K562 (cell line): ENCODE measurements around the gene DEF6. TPM values are rescaled to one million over a fixed set of nuclear protein-coding genes. Genes with fewer than 3 reads are reported as not detected.

Source experiments
- ATAC-seq: fragments of 200-7000 bp; cut with Tn5 transposase; 3 replicates; pipeline ENCODE4 v1.9.1; 2020; ENCODE audit warnings: moderate library complexity
- BruUV-seq: library from RNA; stranded (reverse); fragments of 400-500 nt; replicated peaks from 2 replicates; lab custom pipeline; 2021; lab: Mats Ljungman, UMichigan
- CTCF ChIA-PET: fragments of 300-600 bp; formaldehyde crosslinking; extraction: SDS; loops from one replicate; lab custom pipeline; 2021; ENCODE audit warnings: low intra/inter-chr PET ratio; lab: Yijun Ruan, JAX
- POLR2A ChIA-PET: fragments of 300-600, 350-650 bp; sonication (Branson Sonifier 250); formaldehyde crosslinking; extraction: SDS; loops from one replicate; lab custom pipeline; 2021; ENCODE audit warnings: antibody characterized with exemption, inconsistent platforms; lab: Yijun Ruan, JAX
- DNase-seq, 4 experiments: peaks; one replicate each; pipeline versions ENCODE4 v3.0.0 to v3.0.0-alpha.2; 2011 to 2018; ENCODE audit warnings: low spot score in 3 of 4, mixed read lengths in 3 of 4; ENCODE audit errors: extremely low read depth in 1 of 4
- FAIRE-seq: peaks from 2 replicates; lab custom pipeline; 2011; peaks lifted over from hg19 to GRCh38; lab: Jason Lieb, UNC
- H2AFZ ChIP-seq: 2 replicates; pipeline ENCODE4 v1.6.0; 2011; ENCODE audit warnings: low read depth, low read length, control low read depth, inconsistent platforms
- H3K27ac ChIP-seq: fragments of 200-600 bp; 3 replicates; pipeline ENCODE4 v1.8.0; 2011; ENCODE audit warnings: low read depth, mild to moderate bottlenecking, control low read depth, inconsistent platforms, low read length, moderate library complexity, mixed read lengths; ENCODE audit errors: extremely low read depth
- H3K27me3 ChIP-seq, 2 experiments: fragments of 300-600 bp in 1 of 2; 2 replicates in 1 of 2; 3 replicates in 1 of 2; pipeline versions ENCODE4 v1.6.0 to v1.8.0; 2011; ENCODE audit warnings: inconsistent platforms in 2 of 2, low read length in 2 of 2, mild to moderate bottlenecking in 1 of 2, mixed read lengths in 1 of 2, moderate library complexity in 1 of 2; ENCODE audit not compliant: control insufficient read depth in 2 of 2, insufficient read depth in 2 of 2
- H3K36me3 ChIP-seq: fragments of 300-600 bp; 3 replicates; pipeline ENCODE4 v1.8.0; 2011; ENCODE audit warnings: mild to moderate bottlenecking, low read length, inconsistent platforms; ENCODE audit not compliant: control insufficient read depth, insufficient read depth
- H3K4me1 ChIP-seq, 2 experiments: fragments of 200-600 bp in 1 of 2; replicated peaks in 1 of 2; 2 replicates in 1 of 2; 3 replicates in 1 of 2; pipeline versions ENCODE4 v1.5.1 to v1.8.0; 2011; ENCODE audit warnings: inconsistent platforms in 2 of 2, low read length in 2 of 2, mild to moderate bottlenecking in 1 of 2, mixed read lengths in 1 of 2, moderate library complexity in 1 of 2; ENCODE audit not compliant: control insufficient read depth in 2 of 2, insufficient read depth in 2 of 2
- H3K4me2 ChIP-seq: 2 replicates; pipeline ENCODE4 v1.6.1; 2011; ENCODE audit warnings: low read length, control low read depth, inconsistent platforms, mixed read lengths; ENCODE audit not compliant: insufficient read depth
- H3K4me3 ChIP-seq: fragments of 200-600 bp; sonication (generic), shearing (Covaris generic); 2 replicates; pipeline ENCODE4 v1.5.1; 2016; ENCODE audit warnings: control low read depth, inconsistent platforms
- H3K79me2 ChIP-seq: fragments of 200-600 bp; 3 replicates; pipeline ENCODE4 v1.8.0; 2011; ENCODE audit warnings: low read length, inconsistent platforms; ENCODE audit not compliant: control insufficient read depth, insufficient read depth
- H3K9ac ChIP-seq, 2 experiments: 2 replicates each; pipeline versions ENCODE4 v1.6.0 to v1.6.1; 2011; ENCODE audit warnings: low read depth in 2 of 2, low read length in 2 of 2, control low read depth in 1 of 2, inconsistent platforms in 1 of 2, mild to moderate bottlenecking in 1 of 2, mixed read lengths in 1 of 2; ENCODE audit not compliant: insufficient read depth in 1 of 2
- H3K9me1 ChIP-seq: one replicate; pipeline ENCODE4 v1.6.0; 2011; ENCODE audit warnings: inconsistent platforms, mild to moderate bottlenecking, low read length, moderate library complexity; ENCODE audit not compliant: control insufficient read depth, insufficient read depth
- H3K9me3 ChIP-seq: replicated peaks from 2 replicates; pipeline ENCODE4 v1.5.1; 2011; ENCODE audit warnings: low read depth, low read length, inconsistent platforms; ENCODE audit not compliant: control insufficient read depth, insufficient read depth
- H4K20me1 ChIP-seq: replicated peaks from 2 replicates; pipeline ENCODE4 v1.6.1; 2011; ENCODE audit warnings: low read length, inconsistent platforms, mixed read lengths; ENCODE audit not compliant: control insufficient read depth, insufficient read depth
- GABPA ChIP-seq: fragments of 200-800 bp; sonication (Bioruptor generic); conservative IDR thresholded peaks from 2 replicates; pipeline ENCODE4 v1.6.1; 2016; ENCODE audit warnings: low read depth, missing genetic modification characterization, missing compliant biosample characterization
- HCFC1 ChIP-seq: IDR thresholded peaks from 2 replicates; pipeline ENCODE4 v1.6.1; 2012; ENCODE audit warnings: low read depth, low read length, improper control_type of control experiment
- LARP7 ChIP-seq: fragments of 450-650 bp; IDR thresholded peaks from 2 replicates; pipeline ENCODE4 v1.6.1; 2016
- NCOA2 ChIP-seq, 2 experiments: fragments of 450-650 bp; IDR thresholded peaks; 2 replicates each; pipeline ENCODE4 v1.6.1; 2018; ENCODE audit warnings: mild to moderate bottlenecking in 2 of 2, moderate library complexity in 1 of 2; ENCODE audit not compliant: partially characterized antibody in 2 of 2
- RBM39 ChIP-seq: fragments of 200-400 bp; formaldehyde crosslinking; optimal IDR thresholded peaks from 2 replicates; pipeline ENCODE3; 2018; ENCODE audit warnings: low read depth, low read length
- SPI1 ChIP-seq: IDR thresholded peaks from 2 replicates; pipeline ENCODE4 v1.6.1; 2011; ENCODE audit warnings: low read depth, low read length, control low read depth, borderline replicate concordance
- STAT6 ChIP-seq: sonication (generic); formaldehyde crosslinking; IDR thresholded peaks from 2 replicates; pipeline ENCODE4 v1.8.1; 2023; ENCODE audit warnings: mild to moderate bottlenecking, missing genetic modification reagents
- ZNF133 ChIP-seq: fragments of 250-450 bp; sonication (Bioruptor Pico); IDR thresholded peaks from 2 replicates; pipeline ENCODE4 v1.4.0; 2020; ENCODE audit warnings: mild to moderate bottlenecking
- WGBS: fragments of 100-300 bp; shearing (Covaris generic); methylation state at CpG from one replicate; pipeline ENCODE4 v1.1.6; 2016; ENCODE audit warnings: low coverage, mixed read lengths; ENCODE audit not compliant: insufficient coverage; ENCODE audit errors: missing lambda C conversion rate; 5-methylcytosine and 5-hydroxymethylcytosine counted together
- in situ Hi-C: fragments of 300-500 bp; cut with MboI; formaldehyde crosslinking; loops from 4 replicates; pipeline ENCODE4 v1.15.0; 2018; ENCODE audit warnings: inconsistent platforms, mixed read lengths
- intact Hi-C: fragments of 100-400 bp; cut with micrococcal nuclease; formaldehyde crosslinking; loops from 2 replicates; pipeline ENCODE4 v1.14.2; 2022
- polyA plus RNA-seq, 8 experiments: library from polyadenylated mRNA; depleted of rRNA in 4 of 8; stranded (reverse) in 5 of 8; unstranded in 3 of 8; fragments of >200 nt; fragmentation: Nextera tagmentation in 2 of 8; fragmentation: Illumina TruSeq in 1 of 8; extraction: Ambion mirVana in 2 of 8; extraction: Trizol in 1 of 8; gene quantifications; 2 replicates each; pipeline versions ENCODE4 v1.2.1 to v1.2.3, GENCODE V29; 2011 to 2014; ENCODE audit warnings: inconsistent platforms in 1 of 8, missing spikeins in 1 of 8
- total RNA-seq, 7 experiments: library from RNA; depleted of rRNA in 6 of 7; stranded (reverse); fragments of >200 nt in 6 of 7; fragmentation: Illumina TruSeq in 2 of 7; extraction: Trizol in 2 of 7; gene quantifications; 2 replicates each; pipeline versions ENCODE4 v1.2.1 to v1.2.3, GENCODE V29; 2011 to 2021; ENCODE audit warnings: low replicate concordance in 1 of 7

Gene DEF6
- total and polyA plus RNA-seq, 9 of the 15 experiments (the other 6 are each of a cell fraction or from before 2014, with no cell fraction given) = 1.3 to 44.6 (median 22.7) TPM

- Histone ChIP-seq H3K36me3 (peaks cover 26% of the 10 kb centered on the region; the same call in 2 of the 3 replicates), H3K4me3 (no peak overlapping the region)
- TF ChIP-seq GABPA = no peak
- no peak for TF ChIP-seq ZNF133 (CRISPR knock-in tag)
- no peak for TF ChIP-seq HCFC1
- TF ChIP-seq RBM39 = no peak
- no peak for TF ChIP-seq LARP7
- TF ChIP-seq NCOA2 (IDR thresholded peaks at IDR 0.05; ENCODE audit: partially characterized antibody in 2 of 2) = no peak
- TF ChIP-seq, all 486 proteins: peak for 0
- CTCF ChIA-PET = no interaction called here
- H3K27ac ChIP-seq = no peak overlapping the region
- no peak for ATAC-seq
- intact Hi-C loops (no loop called here), in situ Hi-C loops (no loop called here)
- no peaks in the 10 kb centered on the region for H3K27me3 ChIP-seq
- H3K9me3 ChIP-seq = no peaks in the 10 kb centered on the region
- peaks cover 2% of the 10 kb centered on the region; the same call in 1 of the 3 replicates for H3K79me2 ChIP-seq
- H2AFZ ChIP-seq = no peak overlapping the region
- H3K9ac ChIP-seq = no peak overlapping the region
- no peak overlapping the region for H3K4me2 ChIP-seq
- peaks cover 2 to 4% of the 10 kb centered on the region in 2 experiments; a peak in 3 of 5 replicates for H3K4me1 ChIP-seq
- WGBS = 57% methylated on average over 4 of the region's 4 CpGs
- peaks cover under 1% of the 10 kb centered on the region for H3K9me1 ChIP-seq
- no peak for FAIRE-seq
- BruUV-seq = no TSS peak
- H4K20me1 ChIP-seq = peaks cover 7% of the 10 kb centered on the region
- DNase-seq = no peak
- POLR2A ChIA-PET = interaction anchor here (0.9 to 4.4 kb wide), 4 partner anchors 8 to 165 kb away, joined by 3 to 29 read pairs (median 4); partner anchors contain the start of gene PPARD
Measured at GRCh38 chr6:35351422-35351821, 53.8 kb downstream of the DEF6 start.

DNA sequence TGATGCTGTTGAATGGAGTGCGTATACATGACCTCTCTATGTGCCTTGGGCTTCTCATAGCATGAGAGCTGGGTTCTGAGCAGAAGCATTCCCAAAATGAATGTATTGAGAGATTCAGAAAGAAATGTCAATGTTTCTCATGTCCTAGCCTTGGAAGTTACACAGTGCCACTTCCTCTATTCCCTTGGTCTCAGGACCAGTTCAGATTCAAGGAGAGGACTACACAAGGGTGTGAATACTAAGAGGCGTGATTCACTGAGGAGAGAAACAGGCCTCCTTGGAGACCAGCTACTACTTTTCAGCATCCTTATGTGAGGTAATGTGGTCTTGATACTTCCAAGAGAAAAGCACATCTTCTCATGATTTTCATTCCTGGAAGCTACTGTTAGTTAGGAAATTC, 55.1 kb downstream of the DEF6 start:
- no peaks in the 10 kb centered on the region for H3K79me2 ChIP-seq
- intact Hi-C loops (no loop called here), in situ Hi-C loops (no loop called here)
- no peak overlapping the region for H3K4me2 ChIP-seq
- no peak overlapping the region for H3K27ac ChIP-seq
- H2AFZ ChIP-seq = no peak overlapping the region
- POLR2A ChIA-PET = interaction anchor here (4.4 kb wide), 1 partner anchor 9 kb away, joined by 29 read pairs; the partner anchor contains the start of gene PPARD
- FAIRE-seq = no peak
- no peaks in the 10 kb centered on the region for H3K9me1 ChIP-seq
- H3K4me3 ChIP-seq = no peak overlapping the region
- no peak for ATAC-seq
- CTCF ChIA-PET = no interaction called here
- no peaks in the 10 kb centered on the region for H3K9me3 ChIP-seq
- no peak for DNase-seq
- TF ChIP-seq SPI1 (peak; percentile 61; the same call in 1 of the 2 replicates), STAT6 (CRISPR knock-in tag) (no peak)
- H3K27me3 ChIP-seq = no peaks in the 10 kb centered on the region
- no peaks in the 10 kb centered on the region for H4K20me1 ChIP-seq
- H3K36me3 ChIP-seq = peaks cover 25% of the 10 kb centered on the region; the same call in 2 of the 3 replicates
- 73% methylated on average over 2 of the region's 2 CpGs for WGBS
- no TSS peak for BruUV-seq
- no peaks in the 10 kb centered on the region; a peak in 1 of 5 replicates for H3K4me1 ChIP-seq
- H3K9ac ChIP-seq = no peak overlapping the region
